HEK293T (cell line): ENCODE data around the gene ZNF562.

Experiments used
- BHLHE40 ChIP-seq: fragments of 450-650 bp; IDR thresholded peaks from 2 replicates; pipeline ENCODE4 v1.6.1; 2016; ENCODE audit warnings: mild to moderate bottlenecking, moderate library complexity, borderline replicate concordance
- CTBP1 ChIP-seq: fragments of 450-650 bp; IDR thresholded peaks from 2 replicates; pipeline ENCODE4 v1.6.1; 2016; ENCODE audit warnings: borderline replicate concordance
- FOXA1 ChIP-seq: fragments of 450-650 bp; IDR thresholded peaks from 2 replicates; pipeline ENCODE4 v1.6.1; 2016; ENCODE audit warnings: mild to moderate bottlenecking
- FOXM1 ChIP-seq: fragments of 450-650 bp; IDR thresholded peaks from 2 replicates; pipeline ENCODE4 v1.6.1; 2017; ENCODE audit warnings: mild to moderate bottlenecking, borderline replicate concordance
- LEF1 ChIP-seq: fragments of 450-650 bp; IDR thresholded peaks from 2 replicates; pipeline ENCODE4 v1.6.1; 2017; ENCODE audit warnings: mild to moderate bottlenecking, borderline replicate concordance
- NFRKB ChIP-seq: fragments of 450-650 bp; IDR thresholded peaks from 2 replicates; pipeline ENCODE4 v1.6.1; 2016; ENCODE audit warnings: mild to moderate bottlenecking, moderate library complexity
- SP1 ChIP-seq: fragments of 450-650 bp; IDR thresholded peaks from 2 replicates; pipeline ENCODE4 v1.6.1; 2017
- SUZ12 ChIP-seq: fragments of 450-650 bp; IDR thresholded peaks from 2 replicates; pipeline ENCODE4 v1.6.1; 2016; ENCODE audit warnings: mild to moderate bottlenecking

DNA sequence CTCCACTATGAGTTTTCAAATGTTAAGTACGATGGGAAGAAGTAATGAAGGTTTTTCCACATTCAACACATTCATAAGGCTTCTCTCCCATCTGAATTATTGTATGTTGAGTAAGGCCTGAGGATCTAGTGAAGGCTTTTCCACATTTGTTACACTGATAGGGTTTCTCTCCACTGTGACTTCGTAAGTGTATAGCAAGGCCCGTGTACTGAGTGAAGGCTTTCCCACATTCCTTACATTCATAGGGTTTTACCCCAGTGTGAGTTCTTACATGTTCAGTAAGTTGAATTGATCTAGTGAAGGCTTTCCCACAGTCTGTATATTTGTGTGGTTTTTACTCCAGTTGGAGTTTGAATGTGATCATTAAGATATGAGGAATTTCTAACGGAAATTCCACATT lies 49.3 kb upstream of the ZNF562 start:
- TF ChIP-seq BHLHE40 (no peak), FOXA1 (no peak), SP1 (no peak), SUZ12 (no peak), LEF1 (no peak), FOXM1 (no peak), CTBP1 (no peak), NFRKB (no peak)
